ENCODE measurements around the gene CCNL1.

Gene CCNL1

GRCh38 chr3:157128771-157129681, 30.9 kb downstream of the CCNL1 start:
- Histone ChIP-seq H2BK5ac (ENCODE audit: low read length) (peak overlapping the region; percentile 51), H3K9ac (ENCODE audit: low read length) (no peak overlapping the region), H4K5ac (ENCODE audit: low read length) (peak overlapping the region; percentile 18), H3K27ac (ENCODE audit: low read depth, low read length) (no peak overlapping the region), H3K36me3 (ENCODE audit: control insufficient read depth, insufficient read depth, low read length) (no peaks in the 10 kb centered on the region), H4K8ac (ENCODE audit: low read depth, low read length) (no peak overlapping the region), H3K18ac (ENCODE audit: low read length) (peak overlapping the region; percentile 9), H3K56ac (ENCODE audit: low read length) (peak overlapping the region; percentile 71), H3K23ac (ENCODE audit: low read length) (no peak overlapping the region), H3K79me2 (ENCODE audit: control insufficient read depth, insufficient read depth, low read length) (no peaks in the 10 kb centered on the region), H3K4me3 (ENCODE audit: low read length) (no peak overlapping the region), H3K79me1 (ENCODE audit: low read length) (no peaks in the 10 kb centered on the region), H3K4me1 (ENCODE audit: control insufficient read depth, low read depth, low read length) (peaks cover 10% of the 10 kb centered on the region), H2AK5ac (ENCODE audit: low read length) (no peak overlapping the region), H3K4ac (ENCODE audit: low read depth, low read length) (peak overlapping the region; percentile 94), H3K4me2 (ENCODE audit: low read length) (no peak overlapping the region), H2BK120ac (ENCODE audit: low read depth, low read length) (peak overlapping the region; percentile 7), H2BK15ac (replicated peaks; ENCODE audit: low read depth) (peak overlapping the region; percentile 39), H3K27me3 (ENCODE audit: insufficient read depth, low read length, poor library complexity) (no peaks in the 10 kb centered on the region)
- DNase-seq, result peak; percentile 77
- no CpG with 5 or more reads among the region's 14 CpGs for WGBS (ENCODE audit: extremely low coverage, insufficient coverage, low lambda C conversion rate)

GRCh38 chr3:157127831-157128767, 31.8 kb downstream of the CCNL1 start:
- Histone ChIP-seq H3K23ac (ENCODE audit: low read length) (no peak overlapping the region), H2AK5ac (ENCODE audit: low read length) (no peak overlapping the region), H3K36me3 (ENCODE audit: control insufficient read depth, insufficient read depth, low read length) (no peaks in the 10 kb centered on the region), H2BK5ac (ENCODE audit: low read length) (peak overlapping the region; percentile 39), H3K4ac (ENCODE audit: low read depth, low read length) (peak overlapping the region; percentile 1), H4K8ac (ENCODE audit: low read depth, low read length) (no peak overlapping the region), H3K4me1 (ENCODE audit: control insufficient read depth, low read depth, low read length) (peaks cover 10% of the 10 kb centered on the region), H3K79me1 (ENCODE audit: low read length) (no peaks in the 10 kb centered on the region), H3K4me3 (ENCODE audit: low read length) (no peak overlapping the region), H3K9ac (ENCODE audit: low read length) (no peak overlapping the region), H3K27me3 (ENCODE audit: insufficient read depth, low read length, poor library complexity) (no peaks in the 10 kb centered on the region), H3K4me2 (ENCODE audit: low read length) (no peak overlapping the region), H2BK120ac (ENCODE audit: low read depth, low read length) (no peak overlapping the region), H3K27ac (ENCODE audit: low read depth, low read length) (no peak overlapping the region), H3K56ac (ENCODE audit: low read length) (peak overlapping the region; percentile 71), H2BK15ac (replicated peaks; ENCODE audit: low read depth) (no peak overlapping the region), H3K18ac (ENCODE audit: low read length) (peak overlapping the region; percentile 13), H3K79me2 (ENCODE audit: control insufficient read depth, insufficient read depth, low read length) (no peaks in the 10 kb centered on the region), H4K5ac (ENCODE audit: low read length) (no peak overlapping the region)
- DNase-seq, result peak; percentile 86
- no CpG with 5 or more reads among the region's 8 CpGs for WGBS (ENCODE audit: extremely low coverage, insufficient coverage, low lambda C conversion rate)

GRCh38 chr3:157127268-157127667, 32.7 kb downstream of the CCNL1 start:
- Histone ChIP-seq H3K4me2 (ENCODE audit: low read length) (no peak overlapping the region), H3K36me3 (ENCODE audit: control insufficient read depth, insufficient read depth, low read length) (no peaks in the 10 kb centered on the region), H4K5ac (ENCODE audit: low read length) (no peak overlapping the region), H4K8ac (ENCODE audit: low read depth, low read length) (no peak overlapping the region), H3K79me2 (ENCODE audit: control insufficient read depth, insufficient read depth, low read length) (no peaks in the 10 kb centered on the region), H3K23ac (ENCODE audit: low read length) (no peak overlapping the region), H3K9ac (ENCODE audit: low read length) (no peak overlapping the region), H3K79me1 (ENCODE audit: low read length) (no peaks in the 10 kb centered on the region), H3K4ac (ENCODE audit: low read depth, low read length) (no peak overlapping the region), H2AK5ac (ENCODE audit: low read length) (no peak overlapping the region), H3K56ac (ENCODE audit: low read length) (no peak overlapping the region), H3K27me3 (ENCODE audit: insufficient read depth, low read length, poor library complexity) (no peaks in the 10 kb centered on the region), H3K4me1 (ENCODE audit: control insufficient read depth, low read depth, low read length) (peaks cover 10% of the 10 kb centered on the region), H2BK5ac (ENCODE audit: low read length) (no peak overlapping the region), H3K27ac (ENCODE audit: low read depth, low read length) (no peak overlapping the region), H2BK120ac (ENCODE audit: low read depth, low read length) (no peak overlapping the region), H3K18ac (ENCODE audit: low read length) (no peak overlapping the region), H2BK15ac (replicated peaks; ENCODE audit: low read depth) (no peak overlapping the region), H3K4me3 (ENCODE audit: low read length) (no peak overlapping the region)
- no CpG with 5 or more reads among the region's 5 CpGs for WGBS (ENCODE audit: extremely low coverage, insufficient coverage, low lambda C conversion rate)
- DNase-seq, result no peak

GRCh38 chr3:157126365-157126764, 33.6 kb downstream of the CCNL1 start:
- no peak overlapping the region for H2AK5ac ChIP-seq (ENCODE audit: low read length)
- H2BK120ac ChIP-seq (ENCODE audit: low read depth, low read length), result no peak overlapping the region
- no peak overlapping the region for H3K4ac ChIP-seq (ENCODE audit: low read depth, low read length)
- no peak overlapping the region for H3K23ac ChIP-seq (ENCODE audit: low read length)
- no peak overlapping the region for H3K4me2 ChIP-seq (ENCODE audit: low read length)
- no peak overlapping the region for H2BK15ac ChIP-seq (replicated peaks; ENCODE audit: low read depth)
- no peak overlapping the region for H3K56ac ChIP-seq (ENCODE audit: low read length)
- no peaks in the 10 kb centered on the region for H3K27me3 ChIP-seq (ENCODE audit: insufficient read depth, low read length, poor library complexity)
- no peak overlapping the region for H3K4me3 ChIP-seq (ENCODE audit: low read length)
- no peak overlapping the region for H2BK5ac ChIP-seq (ENCODE audit: low read length)
- H3K18ac ChIP-seq (ENCODE audit: low read length), result no peak overlapping the region
- no peak for DNase-seq
- WGBS (ENCODE audit: extremely low coverage, insufficient coverage, low lambda C conversion rate), result no CpG with 5 or more reads among the region's 1 CpG
- H3K4me1 ChIP-seq (ENCODE audit: control insufficient read depth, low read depth, low read length), result peaks cover 10% of the 10 kb centered on the region
- no peak overlapping the region for H4K5ac ChIP-seq (ENCODE audit: low read length)
- H3K79me2 ChIP-seq (ENCODE audit: control insufficient read depth, insufficient read depth, low read length), result no peaks in the 10 kb centered on the region
- no peaks in the 10 kb centered on the region for H3K36me3 ChIP-seq (ENCODE audit: control insufficient read depth, insufficient read depth, low read length)
- no peak overlapping the region for H3K9ac ChIP-seq (ENCODE audit: low read length)
- no peaks in the 10 kb centered on the region for H3K79me1 ChIP-seq (ENCODE audit: low read length)
- H3K27ac ChIP-seq (ENCODE audit: low read depth, low read length), result no peak overlapping the region
- no peak overlapping the region for H4K8ac ChIP-seq (ENCODE audit: low read depth, low read length)

GRCh38 chr3:157125101-157125500, 34.8 kb downstream of the CCNL1 start:
- Histone ChIP-seq H3K56ac (ENCODE audit: low read length) (no peak overlapping the region), H3K4ac (ENCODE audit: low read depth, low read length) (no peak overlapping the region), H4K5ac (ENCODE audit: low read length) (no peak overlapping the region), H3K18ac (ENCODE audit: low read length) (no peak overlapping the region), H3K4me1 (ENCODE audit: control insufficient read depth, low read depth, low read length) (peaks cover 7% of the 10 kb centered on the region), H2BK15ac (replicated peaks; ENCODE audit: low read depth) (no peak overlapping the region), H3K4me2 (ENCODE audit: low read length) (no peak overlapping the region), H3K23ac (ENCODE audit: low read length) (no peak overlapping the region), H3K4me3 (ENCODE audit: low read length) (no peak overlapping the region), H3K79me1 (ENCODE audit: low read length) (no peaks in the 10 kb centered on the region), H3K9ac (ENCODE audit: low read length) (no peak overlapping the region), H3K36me3 (ENCODE audit: control insufficient read depth, insufficient read depth, low read length) (no peaks in the 10 kb centered on the region), H2BK5ac (ENCODE audit: low read length) (no peak overlapping the region), H2BK120ac (ENCODE audit: low read depth, low read length) (no peak overlapping the region), H3K27ac (ENCODE audit: low read depth, low read length) (no peak overlapping the region), H4K8ac (ENCODE audit: low read depth, low read length) (no peak overlapping the region), H2AK5ac (ENCODE audit: low read length) (no peak overlapping the region), H3K27me3 (ENCODE audit: insufficient read depth, low read length, poor library complexity) (no peaks in the 10 kb centered on the region), H3K79me2 (ENCODE audit: control insufficient read depth, insufficient read depth, low read length) (no peaks in the 10 kb centered on the region)
- DNase-seq, result no peak

Data from mesendoderm (in vitro differentiated cells).